Trophoblast cell (in vitro differentiated cells and primary cell): ENCODE data around the gene PCDHB10.
"Not testable (repeated sequence)": the region's sequence is repeated elsewhere in the genome, so short reads cannot be mapped to it uniquely, and the experiment has no call there.

Source experiments
- DNase-seq, 2 donors: peaks; one replicate each; pipeline ENCODE4 v3.0.0-alpha.2; 2016
- H2AFZ ChIP-seq: 2 replicates; pipeline ENCODE4 v1.6.1; 2013; ENCODE audit warnings: low read length, moderate library complexity, mild to moderate bottlenecking; ENCODE audit not compliant: insufficient read depth, poor library complexity
- H2AK5ac ChIP-seq: 2 replicates; pipeline ENCODE4 v1.6.1; 2013; ENCODE audit warnings: mild to moderate bottlenecking, low read length
- H2BK120ac ChIP-seq: 2 replicates; pipeline ENCODE4 v1.6.1; 2013; ENCODE audit warnings: low read length, mild to moderate bottlenecking, moderate library complexity; ENCODE audit not compliant: insufficient read depth, poor library complexity
- H2BK12ac ChIP-seq: 2 replicates; pipeline ENCODE4 v1.6.1; 2013; ENCODE audit warnings: mild to moderate bottlenecking, low read length, moderate library complexity
- H2BK5ac ChIP-seq: 2 replicates; pipeline ENCODE4 v1.6.1; 2013; ENCODE audit warnings: low read length, low read depth, moderate library complexity, mild to moderate bottlenecking; ENCODE audit not compliant: poor library complexity
- H3K14ac ChIP-seq: 2 replicates; pipeline ENCODE4 v1.6.1; 2013; ENCODE audit warnings: mild to moderate bottlenecking, low read length
- H3K18ac ChIP-seq: 2 replicates; pipeline ENCODE4 v1.6.1; 2013; ENCODE audit warnings: mild to moderate bottlenecking, low read length
- H3K23ac ChIP-seq: 2 replicates; pipeline ENCODE4 v1.6.1; 2013; ENCODE audit warnings: low read length
- H3K27ac ChIP-seq: 2 replicates; pipeline ENCODE4 v1.5.1; 2013; ENCODE audit warnings: low read depth, mild to moderate bottlenecking, inconsistent platforms, low read length, moderate library complexity
- H3K27me3 ChIP-seq: 2 replicates; pipeline ENCODE4 v1.6.1; 2013; ENCODE audit warnings: inconsistent platforms, mild to moderate bottlenecking, low read length, moderate library complexity; ENCODE audit not compliant: insufficient read depth
- H3K36me3 ChIP-seq, 2 experiments: 1 replicate in 1 of 2; 2 replicates in 1 of 2; pipeline ENCODE4 v1.6.1; 2013; ENCODE audit warnings: low read length in 2 of 2, mild to moderate bottlenecking in 2 of 2, moderate library complexity in 1 of 2; ENCODE audit not compliant: insufficient read depth in 2 of 2, control insufficient read depth in 1 of 2
- H3K4ac ChIP-seq: 2 replicates; pipeline ENCODE4 v1.6.1; 2013; ENCODE audit warnings: low read depth, mild to moderate bottlenecking, low read length, moderate library complexity
- H3K4me1 ChIP-seq, 2 experiments: 1 replicate in 1 of 2; 2 replicates in 1 of 2; pipeline ENCODE4 v1.6.1; 2013; ENCODE audit warnings: low read length in 2 of 2, mild to moderate bottlenecking in 2 of 2, moderate library complexity in 1 of 2; ENCODE audit not compliant: insufficient read depth in 2 of 2, control insufficient read depth in 1 of 2
- H3K4me2 ChIP-seq: 2 replicates; pipeline ENCODE4 v1.6.1; 2013; ENCODE audit warnings: inconsistent platforms, mild to moderate bottlenecking, low read length, moderate library complexity
- H3K4me3 ChIP-seq: 2 replicates; pipeline ENCODE4 v1.5.1; 2013; ENCODE audit warnings: mild to moderate bottlenecking, low read depth, low read length, inconsistent platforms
- H3K79me1 ChIP-seq: one replicate; pipeline ENCODE4 v1.6.1; 2013; ENCODE audit warnings: low read length
- H3K79me2 ChIP-seq: 2 replicates; pipeline ENCODE4 v1.6.1; 2013; ENCODE audit warnings: low read length, mild to moderate bottlenecking; ENCODE audit not compliant: control insufficient read depth, insufficient read depth, poor library complexity
- H3K9ac ChIP-seq: 2 replicates; pipeline ENCODE4 v1.6.1; 2013; ENCODE audit warnings: mild to moderate bottlenecking, low read length
- H3K9me3 ChIP-seq: 2 replicates; pipeline ENCODE4 v1.6.1; 2013; ENCODE audit warnings: low read depth, mild to moderate bottlenecking, control low read depth, inconsistent platforms, low read length; ENCODE audit not compliant: insufficient read depth
- H4K12ac ChIP-seq: 2 replicates; pipeline ENCODE4 v1.6.1; 2013; ENCODE audit warnings: low read depth, mild to moderate bottlenecking, low read length, moderate library complexity
- H4K8ac ChIP-seq: 2 replicates; pipeline ENCODE4 v1.6.1; 2013; ENCODE audit warnings: low read depth, mild to moderate bottlenecking, low read length, moderate library complexity
- H4K91ac ChIP-seq: one replicate; pipeline ENCODE4 v1.6.1; 2013; ENCODE audit warnings: low read depth, mild to moderate bottlenecking, low read length, moderate library complexity
- WGBS: extraction: QIAGEN DNeasy Blood & Tissue Kit; methylation state at CpG from one replicate; pipeline ENCODE4 v1.1.7; 2013; ENCODE audit warnings: missing lambda C conversion rate; ENCODE audit not compliant: insufficient read length, insufficient coverage; ENCODE audit errors: extremely low coverage; 5-methylcytosine and 5-hydroxymethylcytosine counted together

The PCDHB10 gene

GRCh38 chr5:141151632-141152031 lies 40.5 kb upstream of the PCDHB10 start:
- not testable (repeated sequence) for H3K4ac ChIP-seq, H3K14ac ChIP-seq, H3K9me3 ChIP-seq, H3K27me3 ChIP-seq, H2BK120ac ChIP-seq, H3K4me3 ChIP-seq, H4K91ac ChIP-seq, H2BK12ac ChIP-seq, H3K4me1 ChIP-seq, H3K4me2 ChIP-seq, H4K12ac ChIP-seq, DNase-seq, H3K18ac ChIP-seq, H3K27ac ChIP-seq, H2AFZ ChIP-seq, H4K8ac ChIP-seq, H3K36me3 ChIP-seq, H2BK5ac ChIP-seq, H3K79me2 ChIP-seq, H3K79me1 ChIP-seq, H3K23ac ChIP-seq, H3K9ac ChIP-seq, H2AK5ac ChIP-seq
- WGBS = no CpG with 5 or more reads among the region's 41 CpGs

- not testable (repeated sequence) for H2AFZ ChIP-seq, H4K8ac ChIP-seq, H3K79me2 ChIP-seq, H3K4ac ChIP-seq, H3K23ac ChIP-seq, H2BK12ac ChIP-seq, H4K91ac ChIP-seq, H3K36me3 ChIP-seq, H2AK5ac ChIP-seq, DNase-seq, H3K9me3 ChIP-seq, H3K27me3 ChIP-seq, H3K4me3 ChIP-seq, H3K4me1 ChIP-seq, H2BK120ac ChIP-seq, H3K4me2 ChIP-seq, H3K18ac ChIP-seq, H4K12ac ChIP-seq, H2BK5ac ChIP-seq, H3K79me1 ChIP-seq, H3K9ac ChIP-seq, H3K27ac ChIP-seq, H3K14ac ChIP-seq
- WGBS = no CpG with 5 or more reads among the region's 36 CpGs
Measured at GRCh38 chr5:141152096-141152495, 40.1 kb upstream of the PCDHB10 start.

- no peaks in the 10 kb centered on the region for H3K79me1 ChIP-seq
- H2BK12ac ChIP-seq = no peak overlapping the region
- no peak for DNase-seq
- H4K12ac ChIP-seq = no peak overlapping the region
- no peak overlapping the region for H2AFZ ChIP-seq
- H2BK5ac ChIP-seq = no peak overlapping the region
- H3K79me2 ChIP-seq = no peaks in the 10 kb centered on the region
- no peak overlapping the region for H4K91ac ChIP-seq
- no peak overlapping the region for H3K18ac ChIP-seq
- H3K14ac ChIP-seq = no peak overlapping the region
- H3K27me3 ChIP-seq = no peaks in the 10 kb centered on the region
- H2AK5ac ChIP-seq = no peak overlapping the region
- no peak overlapping the region for H3K4ac ChIP-seq
- H3K9ac ChIP-seq = no peak overlapping the region
- peaks cover 2% of the 10 kb centered on the region for H3K9me3 ChIP-seq
- no CpG with 5 or more reads among the region's 21 CpGs for WGBS
- H4K8ac ChIP-seq = no peak overlapping the region
- H3K4me3 ChIP-seq = no peak overlapping the region
- H3K36me3 ChIP-seq = no peaks in the 10 kb centered on the region
- no peak overlapping the region for H3K4me2 ChIP-seq
- no peak overlapping the region for H2BK120ac ChIP-seq
- no peaks in the 10 kb centered on the region for H3K4me1 ChIP-seq
- H3K27ac ChIP-seq = no peak overlapping the region
- no peak overlapping the region for H3K23ac ChIP-seq
Measured at GRCh38 chr5:141155540-141156374, 36.4 kb upstream of the PCDHB10 start.

GRCh38 chr5:141157356-141157755 lies 34.8 kb upstream of the PCDHB10 start:
- not testable (repeated sequence) for H3K36me3 ChIP-seq, H3K18ac ChIP-seq, H4K12ac ChIP-seq, H3K4me2 ChIP-seq, H4K91ac ChIP-seq, H2AFZ ChIP-seq, H3K4me3 ChIP-seq, H3K4me1 ChIP-seq, H3K9me3 ChIP-seq, H2BK120ac ChIP-seq, H3K79me2 ChIP-seq, H3K79me1 ChIP-seq, H2AK5ac ChIP-seq, H3K14ac ChIP-seq, H2BK12ac ChIP-seq, H3K23ac ChIP-seq, H3K27ac ChIP-seq, H2BK5ac ChIP-seq, H3K4ac ChIP-seq, DNase-seq, H3K27me3 ChIP-seq, H3K9ac ChIP-seq, H4K8ac ChIP-seq
- WGBS = no CpG with 5 or more reads among the region's 38 CpGs
